OCI-LY1 (cell line): Measurements from ENCODE around the gene ASCL5.

Source experiments
- CTCF ChIP-seq: fragments of 200-600 bp; sonication (generic), shearing (Covaris generic); IDR thresholded peaks from 2 replicates; pipeline ENCODE4 v1.5.1; 2017; ENCODE audit warnings: mild to moderate bottlenecking, antibody characterized with exemption, low read length, moderate library complexity, mixed read lengths
- EZH2 ChIP-seq: fragments of 200-600 bp; sonication (generic), shearing (Covaris generic); IDR thresholded peaks from 2 replicates; pipeline ENCODE4 v1.8.0; 2017; ENCODE audit warnings: borderline replicate concordance, mixed run types, mild to moderate bottlenecking, antibody characterized with exemption, low read length, moderate library complexity, mixed read lengths

GRCh38 chr1:201068976-201069375 is 58.0 kb downstream of the ASCL5 start:
- TF ChIP-seq CTCF, result no peak
- no peak for TF ChIP-seq EZH2
